HS-27A (cell line): ENCODE measurements around the gene LIME1.

Source experiments
- DNase-seq: peaks from one replicate; pipeline ENCODE4 v3.0.0-alpha.2; 2012; ENCODE audit warnings: low read depth, missing footprints

Gene LIME1

DNA sequence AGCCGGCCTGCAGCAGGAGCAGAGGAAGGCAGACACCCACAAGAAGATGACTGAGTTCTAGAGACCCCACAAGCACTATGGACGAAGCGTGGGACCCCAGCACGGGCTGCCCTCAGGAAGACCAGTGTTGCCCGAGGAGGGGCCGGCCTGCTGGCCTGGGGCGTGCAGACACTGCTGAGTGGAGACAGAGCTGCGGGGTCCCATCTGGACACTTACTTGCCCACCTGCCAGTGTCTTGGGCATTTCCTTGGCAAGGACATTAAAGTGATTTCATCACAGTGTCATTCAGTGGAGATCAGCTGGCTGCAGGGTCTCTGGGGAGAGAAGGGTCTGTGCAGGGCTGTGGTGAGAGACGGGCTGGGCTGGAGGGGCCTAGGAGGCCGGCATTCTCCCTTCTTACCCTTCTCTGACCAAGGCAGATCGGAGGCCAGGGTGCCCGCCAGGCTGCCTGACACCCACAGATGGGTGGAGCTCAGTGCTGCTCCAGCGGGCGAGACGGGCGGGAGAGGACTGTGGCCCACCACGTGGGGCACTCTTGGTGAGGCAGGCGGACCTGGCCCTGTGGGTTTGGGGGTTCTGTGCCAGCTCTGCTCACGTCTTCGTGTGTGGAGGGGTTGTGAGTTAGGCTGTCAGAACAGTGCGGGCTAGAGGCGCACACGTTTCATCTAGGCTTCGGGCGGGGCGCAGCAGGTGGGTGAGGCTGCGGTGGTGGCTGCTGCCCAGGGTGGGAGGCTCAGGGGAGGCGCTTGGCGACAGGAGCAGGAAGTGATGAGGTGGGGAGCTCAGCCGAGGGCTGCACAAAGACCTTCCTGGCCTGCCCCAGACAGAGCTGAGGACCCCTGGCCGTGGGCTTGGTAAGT lies at the start of gene LIME1:
Gene LIME1, plus strand, starts transcription at position 806 of the 860 bp plus-strand sequence. CDS start 886 bp downstream, outside the sequence.
- no peak for DNase-seq

DNA sequence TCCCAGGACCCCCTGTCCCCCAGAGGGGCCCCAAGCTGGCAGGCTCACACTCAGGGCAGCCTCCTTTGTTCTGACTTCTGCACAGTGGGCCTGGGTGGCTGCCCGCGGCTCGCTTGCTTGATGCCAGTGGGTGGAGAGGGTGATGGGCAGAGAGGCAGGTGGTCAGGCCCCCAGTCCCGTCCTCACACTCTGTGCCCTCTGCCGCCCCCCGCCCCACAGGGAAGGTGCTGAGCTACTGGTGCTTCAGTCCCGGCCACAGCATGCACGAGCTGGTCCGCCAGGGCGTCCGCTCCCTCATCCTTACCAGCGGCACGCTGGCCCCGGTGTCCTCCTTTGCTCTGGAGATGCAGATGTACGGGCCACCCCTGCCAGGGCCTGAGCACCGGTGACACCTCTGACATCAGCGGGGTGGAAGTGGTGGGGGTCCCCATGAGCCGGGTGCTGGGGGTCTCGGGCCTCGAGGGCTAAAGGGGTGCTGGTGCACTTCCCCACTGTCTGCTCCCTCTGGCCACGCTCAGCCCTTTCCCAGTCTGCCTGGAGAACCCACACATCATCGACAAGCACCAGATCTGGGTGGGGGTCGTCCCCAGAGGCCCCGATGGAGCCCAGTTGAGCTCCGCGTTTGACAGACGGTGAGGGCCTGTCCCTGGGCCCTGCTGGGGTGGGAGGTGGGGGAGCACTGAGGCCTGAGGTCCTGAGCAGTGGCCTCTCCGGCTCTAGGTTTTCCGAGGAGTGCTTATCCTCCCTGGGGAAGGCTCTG lies 48.9 kb upstream of the LIME1 start:
- DNase-seq: no peak

DNA sequence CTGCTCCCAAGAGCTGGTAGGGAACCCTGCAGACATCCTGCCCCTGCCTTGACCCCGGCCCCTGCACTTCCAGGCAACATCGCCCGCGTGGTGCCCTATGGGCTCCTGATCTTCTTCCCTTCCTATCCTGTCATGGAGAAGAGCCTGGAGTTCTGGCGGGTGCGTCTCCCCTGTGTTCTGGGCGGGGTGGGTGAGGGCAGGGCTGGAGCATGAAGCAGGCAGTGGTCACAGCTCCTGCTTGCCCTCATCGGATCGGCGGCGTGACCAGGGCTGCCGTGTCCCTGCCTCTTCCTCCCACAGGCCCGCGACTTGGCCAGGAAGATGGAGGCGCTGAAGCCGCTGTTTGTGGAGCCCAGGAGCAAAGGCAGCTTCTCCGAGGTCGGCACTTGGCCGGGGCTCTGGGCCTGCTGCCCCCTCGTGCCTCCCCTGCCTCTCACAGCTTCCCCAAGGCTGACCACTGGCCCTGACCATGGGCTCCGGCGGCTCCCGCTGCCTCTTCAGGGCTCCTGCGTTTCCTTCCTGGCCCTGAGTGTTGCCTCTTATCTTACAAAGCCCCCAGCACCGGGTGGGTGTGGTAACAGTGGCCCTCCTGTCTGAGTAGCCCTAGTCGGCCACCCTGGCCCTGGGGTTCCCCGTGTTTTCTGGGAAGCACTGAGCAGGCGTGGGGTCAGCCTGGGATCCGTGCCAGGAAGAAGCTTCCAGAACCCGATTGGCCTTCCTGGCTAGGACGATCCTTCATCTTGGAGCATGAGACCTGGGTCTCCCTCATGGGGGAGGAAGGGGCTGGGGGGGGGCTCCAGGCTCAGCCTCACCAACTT lies 48.0 kb upstream of the LIME1 start:
- DNase-seq: no peak

DNA sequence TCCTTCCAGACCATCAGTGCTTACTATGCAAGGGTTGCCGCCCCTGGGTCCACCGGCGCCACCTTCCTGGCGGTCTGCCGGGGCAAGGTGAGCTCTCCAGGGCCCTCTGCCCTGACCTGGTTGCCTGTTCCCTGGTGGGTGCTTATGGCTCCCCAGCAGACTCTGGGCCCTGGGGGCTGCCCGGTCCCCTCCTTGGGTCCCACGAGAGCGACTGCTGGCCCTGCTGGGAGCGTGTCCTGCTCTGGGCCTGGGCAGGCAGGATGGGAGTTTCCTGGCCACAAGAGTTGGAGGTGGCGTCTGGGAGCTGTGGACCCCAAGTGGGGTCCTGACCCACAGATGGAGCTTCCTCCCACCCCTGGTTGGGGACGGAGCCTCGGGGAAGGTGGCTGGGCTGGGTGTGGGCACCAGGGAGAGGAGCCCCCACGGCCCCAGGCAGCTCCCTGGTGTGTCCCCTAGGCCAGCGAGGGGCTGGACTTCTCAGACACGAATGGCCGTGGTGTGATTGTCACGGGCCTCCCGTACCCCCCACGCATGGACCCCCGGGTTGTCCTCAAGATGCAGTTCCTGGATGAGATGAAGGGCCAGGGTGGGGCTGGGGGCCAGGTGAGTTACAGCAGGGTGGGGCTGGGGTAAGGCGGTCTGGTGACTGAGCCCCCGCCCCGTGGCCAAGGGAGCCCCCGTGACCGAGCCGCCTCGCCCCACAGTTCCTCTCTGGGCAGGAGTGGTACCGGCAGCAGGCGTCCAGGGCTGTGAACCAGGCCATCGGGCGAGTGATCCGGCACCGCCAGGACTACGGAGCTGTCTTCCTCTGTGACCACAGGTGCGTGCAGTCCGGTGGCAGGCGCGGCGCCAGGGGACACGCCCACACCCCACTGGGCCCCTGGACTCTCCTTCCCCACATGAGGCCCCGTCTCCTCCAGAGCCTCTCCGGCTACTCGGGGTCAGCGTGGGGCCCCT lies 47.1 kb upstream of the LIME1 start:
- DNase-seq: no peak

- no peak for DNase-seq
Measured at GRCh38 chr20:63690003-63690897, 46.2 kb upstream of the LIME1 start.

DNA sequence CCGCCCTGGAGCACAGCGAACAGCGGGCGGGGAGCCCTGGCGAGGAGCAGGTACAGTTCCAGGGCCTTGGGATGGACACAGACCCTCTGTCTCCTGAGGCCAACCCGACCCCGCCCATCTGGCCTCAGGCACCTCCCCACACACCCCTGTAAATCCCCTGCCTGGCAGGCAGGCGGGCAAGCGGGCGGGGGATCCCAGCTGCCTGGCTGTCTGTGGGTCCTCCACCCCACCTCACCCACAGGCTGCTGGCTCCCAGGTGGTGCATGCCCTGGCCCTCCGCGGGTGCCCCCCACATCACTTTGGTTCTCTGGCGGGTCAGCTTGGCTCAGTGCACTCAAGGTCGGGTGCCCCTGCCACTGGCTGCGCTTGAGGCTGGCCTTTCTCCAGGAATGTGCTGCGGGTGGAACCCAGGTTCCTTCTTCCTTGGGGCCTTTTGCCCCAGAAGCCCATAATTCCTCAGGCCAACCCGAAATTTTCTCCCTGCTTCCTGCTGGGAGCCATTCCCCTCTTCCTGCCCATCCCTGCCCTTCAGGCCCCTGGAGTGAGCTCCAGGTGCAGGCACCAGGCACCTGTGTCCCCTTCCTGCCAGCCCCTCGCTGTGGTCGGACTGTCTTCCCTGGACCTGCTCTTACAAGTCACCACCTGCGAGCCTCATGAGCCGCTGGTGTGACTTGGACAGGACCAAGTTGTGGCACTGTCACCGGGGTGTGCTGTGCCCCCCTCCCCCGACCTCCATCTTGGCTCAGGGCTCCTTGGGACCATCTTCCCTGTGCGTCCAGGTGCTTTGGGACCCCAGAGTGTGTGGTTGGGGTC lies 45.4 kb upstream of the LIME1 start:
- DNase-seq: no peak

DNA sequence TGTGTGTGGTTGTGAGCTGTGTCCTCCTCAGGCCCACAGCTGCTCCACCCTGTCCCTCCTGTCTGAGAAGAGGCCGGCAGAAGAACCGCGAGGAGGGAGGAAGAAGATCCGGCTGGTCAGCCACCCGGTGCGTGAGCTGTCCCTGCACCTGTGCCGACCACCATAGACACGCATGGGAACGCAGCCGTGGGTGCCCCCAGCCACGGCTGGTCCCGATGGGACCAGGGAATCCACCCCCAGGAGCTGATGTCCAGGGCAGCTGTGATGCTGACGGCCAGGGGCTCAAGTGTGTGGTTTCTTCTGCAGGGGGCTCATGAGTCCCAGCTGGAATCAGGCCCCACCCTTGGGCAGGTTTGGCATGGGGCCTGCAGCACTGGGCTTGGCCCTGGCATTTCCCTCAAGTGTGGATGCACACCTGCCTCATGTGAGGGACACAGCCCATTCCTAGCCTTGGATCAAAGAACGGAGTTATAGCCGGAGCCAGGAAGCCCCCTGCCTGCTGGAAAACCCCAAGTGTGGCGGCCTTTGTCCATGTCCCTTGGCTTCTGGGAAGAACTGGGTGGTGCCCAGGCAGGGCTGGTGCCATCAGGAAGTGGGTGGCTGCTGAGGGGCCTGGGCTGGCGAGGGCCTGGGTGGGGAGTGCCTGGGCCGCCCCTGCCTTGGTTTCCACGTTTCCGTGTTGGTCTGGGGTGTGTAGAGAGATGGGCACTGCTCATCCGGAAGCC lies 44.6 kb upstream of the LIME1 start:
- DNase-seq: no peak

DNA sequence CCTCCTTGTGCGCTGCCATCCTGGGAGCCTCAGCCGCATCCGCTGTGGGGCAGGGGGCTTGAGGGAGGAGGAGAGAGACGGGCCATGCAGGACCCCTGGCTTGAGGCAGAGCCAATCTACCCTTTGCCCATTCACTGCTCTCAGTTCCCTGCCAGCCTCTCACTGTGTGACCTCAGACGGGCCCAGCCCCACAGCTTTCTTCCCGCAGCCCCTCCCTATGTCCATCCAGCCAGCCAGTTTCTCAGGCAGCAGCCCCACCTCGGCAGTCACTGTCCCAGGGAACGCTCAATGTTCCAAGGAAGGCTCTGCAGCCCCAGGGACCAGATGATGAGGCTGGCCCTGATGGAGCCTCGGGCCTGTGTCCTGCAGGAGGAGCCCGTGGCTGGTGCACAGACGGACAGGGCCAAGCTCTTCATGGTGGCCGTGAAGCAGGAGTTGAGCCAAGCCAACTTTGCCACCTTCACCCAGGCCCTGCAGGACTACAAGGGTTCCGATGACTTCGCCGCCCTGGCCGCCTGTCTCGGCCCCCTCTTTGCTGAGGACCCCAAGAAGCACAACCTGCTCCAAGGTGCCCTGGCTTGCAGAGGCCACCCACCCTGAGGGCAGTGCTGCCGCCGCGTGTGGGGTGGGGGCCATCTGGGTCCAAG lies 43.9 kb upstream of the LIME1 start:
- DNase-seq: no peak

DNA sequence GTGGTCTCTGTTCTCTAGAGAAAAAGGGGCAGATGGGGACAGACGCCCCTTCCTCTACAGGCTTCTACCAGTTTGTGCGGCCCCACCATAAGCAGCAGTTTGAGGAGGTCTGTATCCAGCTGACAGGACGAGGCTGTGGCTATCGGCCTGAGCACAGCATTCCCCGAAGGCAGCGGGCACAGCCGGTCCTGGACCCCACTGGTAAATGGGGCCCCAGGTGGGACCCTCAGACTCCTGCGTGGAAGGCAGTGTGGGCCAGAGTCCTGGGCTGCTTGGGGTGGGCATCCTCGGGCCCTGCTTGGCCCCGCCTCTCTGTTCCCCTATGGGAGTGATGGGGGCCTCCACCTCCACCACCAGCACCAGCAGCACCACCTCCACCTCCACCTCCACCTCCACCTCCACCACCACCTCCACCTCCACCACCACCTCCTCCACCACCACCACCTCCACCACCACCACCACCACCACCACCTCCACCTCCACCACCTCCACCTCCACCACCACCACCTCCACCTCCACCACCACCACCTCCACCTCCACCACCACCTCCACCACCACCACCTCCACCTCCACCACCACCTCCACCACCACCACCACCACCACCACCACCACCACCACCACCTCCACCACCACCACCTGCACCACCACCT lies 43.3 kb upstream of the LIME1 start:
- no peak for DNase-seq

DNA sequence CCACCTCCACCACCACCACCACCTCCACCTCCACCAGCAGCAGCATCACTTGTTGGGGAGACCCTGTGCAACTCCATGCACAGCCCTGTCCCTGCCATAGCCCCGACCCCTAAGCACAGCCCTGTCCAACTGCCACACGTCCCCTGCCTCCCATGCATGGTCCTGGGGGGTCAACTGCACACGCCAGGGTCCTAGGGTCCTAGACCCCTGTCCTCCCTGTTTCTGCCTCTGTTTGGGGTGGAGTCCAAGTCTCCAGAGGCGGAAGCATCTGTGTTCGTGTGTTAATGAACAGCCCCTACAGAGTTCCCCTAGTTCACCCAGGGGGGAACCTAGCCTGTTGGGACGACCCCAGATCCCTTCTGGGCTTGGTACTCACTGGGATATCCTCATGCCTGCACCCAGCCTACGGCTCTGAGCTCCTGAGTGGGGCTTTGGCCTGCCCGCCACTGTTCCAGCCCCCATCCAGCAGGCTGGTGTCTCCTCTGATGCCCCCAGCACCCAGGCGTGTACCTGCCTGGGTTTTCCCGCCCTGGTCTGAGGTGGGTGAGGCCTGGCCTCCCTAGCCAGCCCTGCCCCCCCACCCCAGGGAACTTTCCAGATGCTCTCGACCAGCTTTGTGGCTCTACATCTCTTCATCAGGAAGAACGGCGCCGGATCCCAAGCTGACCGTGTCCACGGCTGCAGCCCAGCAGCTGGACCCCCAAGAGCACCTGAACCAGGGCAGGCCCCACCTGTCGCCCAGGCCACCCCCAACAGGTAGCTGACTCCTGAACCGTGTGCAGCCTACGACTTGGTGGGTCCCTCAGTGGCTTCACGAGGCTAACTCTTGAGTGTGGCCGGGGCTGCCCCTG lies 42.5 kb upstream of the LIME1 start:
- DNase-seq: no peak

- no peak for DNase-seq
Measured at GRCh38 chr20:63694584-63695423, 41.7 kb upstream of the LIME1 start.

DNA sequence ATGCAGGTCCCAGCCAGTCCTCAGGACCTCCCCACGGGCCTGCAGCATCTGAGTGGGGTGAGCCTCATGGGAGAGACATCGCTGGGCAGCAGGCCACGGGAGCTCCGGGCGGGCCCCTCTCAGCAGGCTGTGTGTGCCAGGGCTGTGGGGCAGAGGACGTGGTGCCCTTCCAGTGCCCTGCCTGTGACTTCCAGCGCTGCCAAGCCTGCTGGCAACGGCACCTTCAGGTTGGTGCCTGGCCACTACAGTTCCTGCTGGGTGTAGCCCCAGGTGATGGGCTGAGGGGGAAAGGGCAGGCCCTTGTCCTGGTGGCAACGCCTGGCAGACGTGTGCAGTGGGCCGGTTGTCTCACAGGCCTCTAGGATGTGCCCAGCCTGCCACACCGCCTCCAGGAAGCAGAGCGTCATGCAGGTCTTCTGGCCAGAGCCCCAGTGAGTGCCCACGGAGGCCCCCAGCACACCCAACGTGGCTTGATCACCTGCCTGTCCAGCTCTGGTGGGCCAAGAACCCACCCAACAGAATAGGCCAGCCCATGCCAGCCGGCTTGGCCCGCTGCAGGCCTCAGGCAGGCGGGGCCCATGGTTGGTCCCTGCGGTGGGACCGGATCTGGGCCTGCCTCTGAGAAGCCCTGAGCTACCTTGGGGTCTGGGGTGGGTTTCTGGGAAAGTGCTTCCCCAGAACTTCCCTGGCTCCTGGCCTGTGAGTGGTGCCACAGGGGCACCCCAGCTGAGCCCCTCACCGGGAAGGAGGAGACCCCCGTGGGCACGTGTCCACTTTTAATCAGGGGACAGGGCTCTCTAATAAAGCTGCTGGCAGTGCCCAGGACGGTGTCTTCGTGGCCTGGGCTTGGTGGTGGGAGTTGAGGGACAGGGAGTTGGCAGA lies 40.8 kb upstream of the LIME1 start:
- no peak for DNase-seq

DNA sequence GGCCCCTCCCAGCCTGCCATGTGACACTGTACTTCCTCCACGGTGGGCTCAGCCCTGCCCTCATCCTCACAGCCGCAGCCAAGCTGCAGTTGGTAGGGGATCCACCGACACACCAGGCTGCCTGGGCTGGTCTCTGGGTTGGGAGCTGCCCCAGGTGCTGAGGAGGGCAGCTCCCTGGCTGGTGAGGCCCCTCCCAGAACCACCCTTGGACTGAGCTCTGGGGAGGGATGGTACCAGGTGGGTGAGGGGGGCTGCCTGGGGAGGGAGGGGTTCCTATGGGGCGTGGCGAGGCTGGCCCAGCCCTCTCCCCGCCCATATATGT lies 40.2 kb upstream of the LIME1 start:
- no peak for DNase-seq

- DNase-seq: no peak
Measured at GRCh38 chr20:63696628-63697356, 39.7 kb upstream of the LIME1 start, which contains the start of gene TNFRSF6B. Gene TNFRSF6B (plus strand): TSS chr20:63696652. CDS start chr20:63696768, 116 bp downstream.
